HG02623 (cell line): Measurements from ENCODE around the gene HESX1.

ENCODE experiments used
- ATAC-seq: cut with Tn5 transposase; IDR thresholded peaks from one replicate; pipeline ENCODE4 v1.9.1; 2021; ENCODE audit warnings: moderate library complexity; ENCODE audit not compliant: unreplicated experiment

Gene HESX1

DNA sequence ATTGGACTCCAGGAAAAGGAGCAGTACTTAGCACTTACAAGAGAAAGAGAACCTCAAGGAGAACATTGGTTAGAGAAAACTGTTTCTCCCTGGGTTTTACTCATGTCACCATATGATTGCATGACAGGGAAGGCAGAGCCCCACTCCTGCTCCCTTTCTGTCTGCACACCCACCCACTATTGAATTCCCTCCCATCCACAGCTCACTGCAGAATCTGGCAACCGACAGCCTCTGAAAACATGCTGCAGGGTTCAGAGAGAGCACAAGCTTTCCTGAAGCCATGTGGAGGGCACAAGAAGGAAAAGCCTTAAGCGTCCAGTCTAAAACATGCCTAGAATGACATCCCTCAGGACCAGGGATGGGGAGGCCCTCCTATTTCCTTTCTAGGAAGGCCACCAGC, 31.6 kb downstream of the HESX1 start:
- ATAC-seq, result no peak

DNA sequence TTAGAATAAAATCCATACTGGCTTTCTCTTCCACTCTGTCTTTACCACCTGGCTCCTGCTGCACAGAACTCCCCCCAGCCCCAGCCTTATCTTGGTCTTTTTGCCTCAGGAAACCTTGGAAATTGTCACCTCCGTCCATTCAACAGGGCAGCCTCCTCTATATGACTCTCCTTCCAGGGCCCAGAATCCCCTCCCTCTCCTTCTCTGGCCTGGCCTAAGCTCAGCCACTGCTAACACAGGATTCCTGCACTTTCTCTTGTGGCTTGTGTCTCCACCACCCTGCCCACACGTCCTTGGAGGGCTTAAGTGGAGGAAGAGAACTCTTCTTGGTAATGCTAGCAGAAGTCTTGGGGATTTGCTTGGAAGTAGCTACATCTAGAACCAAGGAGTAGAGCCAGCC, 33.1 kb downstream of the HESX1 start:
- ATAC-seq, result no peak

DNA sequence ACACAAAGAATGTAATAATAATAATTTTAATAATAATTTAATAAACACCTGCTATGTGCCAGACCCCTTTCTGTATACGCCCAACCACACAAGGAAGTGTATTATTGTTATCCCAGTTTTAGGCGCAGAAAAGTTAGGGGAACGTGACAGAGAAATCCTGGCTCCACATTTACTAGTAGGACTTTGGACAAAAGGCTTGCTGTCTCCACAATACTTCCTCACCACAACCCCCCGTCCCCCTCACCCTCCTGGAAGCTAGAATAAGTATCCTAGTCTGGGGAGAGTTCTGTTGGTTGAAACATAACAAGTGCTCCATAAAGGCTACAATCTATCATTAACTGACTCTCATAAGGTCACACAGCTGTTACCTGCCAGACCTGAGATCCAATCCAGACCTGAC, 34.1 kb downstream of the HESX1 start:
- ATAC-seq, result no peak

DNA sequence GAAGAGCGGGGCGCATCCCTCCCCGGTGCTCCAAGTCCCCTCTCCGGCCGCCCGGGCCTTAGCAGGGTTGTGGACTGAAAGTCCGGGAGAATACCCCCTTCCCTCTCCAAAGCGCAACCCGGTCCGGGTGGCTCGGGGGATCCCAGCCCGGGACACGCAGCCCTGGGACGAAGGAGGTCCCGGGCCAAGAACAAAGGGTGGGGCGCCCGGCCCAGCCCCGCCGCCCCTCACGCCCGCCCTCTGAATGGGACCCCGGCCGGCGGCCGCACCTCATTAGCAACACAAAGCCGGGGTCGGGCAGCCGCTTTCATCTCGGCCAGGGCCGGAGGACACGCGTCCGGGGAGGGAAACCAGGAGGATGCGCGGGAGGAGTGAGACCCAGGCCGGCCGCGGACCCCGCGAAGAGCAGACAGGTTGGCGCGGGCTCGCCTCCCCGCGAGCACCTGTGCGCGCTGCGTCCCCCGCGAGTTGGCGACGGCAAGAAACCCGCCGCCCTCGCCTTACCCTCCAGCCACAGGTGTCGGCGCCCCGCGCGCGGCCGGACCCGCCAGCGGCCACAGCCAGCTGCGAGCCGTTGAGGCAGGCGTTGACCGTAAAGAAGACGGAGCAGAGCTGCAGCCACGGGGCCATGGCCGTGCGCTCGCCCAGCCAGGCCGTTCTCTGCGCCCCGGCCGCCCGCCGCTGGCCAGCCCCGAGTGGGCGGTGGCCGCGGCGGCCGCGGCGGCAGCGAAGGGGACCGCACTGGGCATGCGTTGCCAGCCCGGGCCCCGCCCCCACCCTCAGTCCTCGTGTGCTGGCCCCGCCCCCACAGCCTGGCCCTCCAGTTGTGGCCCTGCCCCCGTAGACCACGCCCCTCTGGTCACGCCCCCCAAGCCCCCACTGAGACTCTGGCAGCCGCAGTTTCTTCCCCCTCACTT, 34.9 kb downstream of the HESX1 start, which contains the start of gene IL17RD:
Gene IL17RD (minus strand): TSS at position 697 of the 917 bp plus-strand sequence. CDS start 67 bp downstream, at position 630.
- ATAC-seq, result peak; percentile 46

DNA sequence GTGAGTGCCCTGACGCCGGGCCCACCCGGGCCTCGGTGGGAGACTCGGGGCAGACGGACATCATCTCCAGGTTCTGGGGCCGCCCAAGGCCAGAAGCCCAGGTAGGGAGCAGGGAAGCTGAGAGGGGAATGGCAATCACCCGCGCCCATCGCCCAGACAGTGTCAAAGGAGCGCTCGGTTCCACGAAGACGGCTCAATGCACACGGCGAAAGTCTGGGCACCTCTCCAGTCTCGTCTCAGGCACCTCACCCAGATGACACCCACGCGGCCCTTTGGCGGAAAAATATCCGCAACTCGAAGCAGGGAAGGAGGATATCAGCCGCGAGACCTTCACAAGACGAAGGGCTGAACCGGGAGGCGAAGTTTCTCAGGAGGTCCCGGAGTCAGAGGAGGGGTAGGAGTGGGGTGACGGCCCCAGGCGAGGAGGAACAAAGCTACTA, 35.5 kb downstream of the HESX1 start:
- ATAC-seq, result no peak

DNA sequence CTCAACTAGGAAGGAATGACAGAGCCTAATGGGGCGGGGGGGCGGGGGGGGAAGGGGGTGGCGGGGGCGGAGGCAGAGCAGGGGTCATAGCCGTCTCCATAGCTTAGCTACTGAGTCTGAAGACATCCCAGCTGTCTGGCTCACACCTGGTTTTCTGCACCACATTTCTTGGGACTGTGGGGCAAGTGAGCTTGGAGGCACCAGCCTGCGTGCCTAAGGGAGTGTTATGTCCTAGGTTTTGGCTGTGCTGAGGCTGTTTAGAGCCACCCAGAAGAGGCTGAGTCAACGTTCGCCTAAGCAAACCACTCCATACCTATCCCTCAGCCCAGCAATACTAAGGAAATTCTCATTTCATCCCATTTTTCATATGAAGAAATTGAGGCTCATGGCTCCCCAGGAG, 36.0 kb downstream of the HESX1 start:
- ATAC-seq, result no peak

DNA sequence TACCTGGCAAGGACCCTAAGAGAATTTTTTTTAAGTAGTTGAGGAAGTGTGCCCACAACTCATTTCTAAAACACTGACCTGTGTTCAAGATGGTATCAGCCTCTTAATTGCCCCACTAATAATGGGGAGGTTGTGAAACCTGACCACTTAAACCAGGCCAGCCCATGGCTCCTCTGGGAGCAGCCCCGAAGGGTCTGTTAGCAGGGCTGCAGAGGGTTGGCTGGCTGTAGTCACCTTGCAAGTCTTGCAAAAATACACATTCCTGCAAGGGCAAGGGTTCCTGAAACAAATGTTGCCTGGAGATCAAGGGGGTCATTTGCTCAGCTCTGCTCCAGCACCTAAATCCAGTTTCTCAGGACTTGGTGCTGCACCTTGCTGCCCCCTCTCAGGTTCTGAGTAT, 37.9 kb downstream of the HESX1 start:
- no peak for ATAC-seq

DNA sequence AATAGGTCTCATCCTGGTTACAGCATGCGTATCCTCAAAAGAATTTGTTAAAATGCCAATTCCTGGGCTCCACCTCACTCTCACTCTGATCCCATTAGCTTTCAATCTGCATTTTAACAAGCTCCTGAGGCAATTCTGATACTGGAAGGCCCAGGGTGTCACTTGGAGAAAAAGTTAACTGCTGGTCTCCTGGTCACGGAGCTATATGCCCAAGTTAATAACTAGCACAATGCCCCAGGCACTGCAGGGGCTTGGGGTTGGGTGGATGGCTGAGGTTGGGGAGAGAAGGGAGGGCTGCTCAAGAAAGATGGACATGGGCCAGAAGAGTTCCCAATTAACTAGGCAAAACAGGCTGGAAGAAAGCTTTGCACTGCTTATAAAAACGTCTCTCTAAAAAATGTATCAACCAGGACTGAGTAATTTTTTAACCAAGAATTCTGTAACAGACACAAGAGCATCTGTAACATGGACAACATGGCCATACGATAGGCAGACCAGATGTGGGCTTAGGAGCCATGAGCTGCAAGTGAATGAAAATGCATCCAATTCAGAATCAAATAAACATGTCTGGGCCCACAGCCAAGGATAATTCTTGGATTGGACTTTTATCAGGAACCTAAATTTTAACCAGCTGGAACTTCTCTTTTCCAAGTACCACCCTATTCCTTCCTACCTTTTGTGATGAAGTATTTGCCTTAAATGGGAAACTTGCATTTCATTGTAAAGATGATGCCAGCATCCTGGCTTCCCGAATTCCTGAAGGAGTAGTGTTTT, 38.8 kb downstream of the HESX1 start:
- no peak for ATAC-seq

DNA sequence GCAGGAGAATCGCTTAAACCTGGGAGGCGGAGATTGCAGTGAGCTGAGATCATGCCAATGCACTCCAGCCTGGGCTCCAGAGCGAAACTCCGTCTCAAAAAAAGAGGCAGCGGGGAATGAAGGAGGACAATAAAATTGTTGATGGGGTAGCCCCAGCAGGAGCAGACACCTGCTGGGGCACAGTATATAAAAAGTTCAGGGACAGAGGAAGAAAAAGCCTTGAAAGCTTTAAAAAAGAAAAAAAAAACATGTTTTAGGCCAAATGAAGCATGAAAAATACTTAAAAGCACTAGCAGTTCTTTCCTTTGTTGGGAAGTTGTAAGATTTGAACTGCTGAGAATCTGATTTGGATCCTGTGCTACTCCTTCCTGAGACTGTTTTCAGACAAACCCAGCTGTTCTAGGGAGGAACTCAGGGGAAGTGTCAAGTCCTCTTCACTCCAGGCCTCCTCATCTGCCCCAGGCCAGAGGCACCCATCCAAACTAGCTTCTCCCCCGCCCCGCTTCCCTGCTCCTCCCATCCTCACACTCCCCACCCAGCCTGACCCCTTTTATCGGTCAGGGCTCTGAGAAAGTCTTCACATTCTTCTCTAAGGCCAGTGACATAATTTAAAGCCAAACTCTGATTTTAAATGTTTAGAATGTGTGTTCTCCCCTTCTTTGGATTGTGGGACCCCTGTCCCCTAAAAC, 39.6 kb downstream of the HESX1 start:
- ATAC-seq, result no peak

DNA sequence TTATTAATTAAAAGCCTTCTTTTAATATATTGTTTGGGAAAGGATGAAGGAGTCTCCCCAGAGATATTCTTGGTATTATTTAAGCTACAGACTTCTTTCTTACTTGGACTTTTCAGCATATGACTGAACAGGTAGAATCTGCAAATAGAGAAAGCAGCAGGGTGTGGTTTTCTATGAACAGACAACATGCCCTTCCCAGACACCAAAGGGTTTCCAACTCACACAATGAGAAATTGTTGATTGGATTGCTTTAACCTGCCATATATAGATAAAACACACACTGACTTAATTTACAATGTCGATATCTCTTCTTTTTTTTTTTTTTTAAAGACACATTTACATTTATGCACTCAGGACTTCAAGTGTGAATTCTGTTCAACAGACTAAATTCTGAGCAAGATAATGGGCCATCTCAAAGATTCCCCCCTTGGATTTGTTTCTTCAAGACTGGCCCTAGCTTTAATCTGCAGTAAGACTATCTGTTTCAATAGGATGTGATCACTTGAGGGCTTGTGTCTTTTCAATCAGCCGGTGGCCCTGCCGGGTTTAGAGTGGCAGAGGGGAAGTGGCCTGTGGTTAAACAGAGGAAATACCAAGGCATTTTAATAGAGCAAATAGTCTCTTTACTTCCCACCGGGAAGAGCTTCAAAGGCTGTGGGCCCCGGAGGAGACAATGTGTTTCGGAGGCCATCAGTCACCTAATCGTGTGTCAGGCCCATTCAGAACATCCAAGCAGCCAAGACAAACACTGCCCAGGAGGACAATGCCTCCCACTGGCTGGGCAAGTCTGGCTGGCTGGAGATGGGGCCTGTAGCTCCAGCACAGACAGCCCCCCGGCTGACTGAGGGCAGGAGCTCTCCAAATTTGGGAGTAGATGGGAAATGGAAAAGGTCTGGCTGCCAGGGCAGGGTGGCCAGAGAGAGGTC, 40.7 kb downstream of the HESX1 start:
- ATAC-seq, result no peak

DNA sequence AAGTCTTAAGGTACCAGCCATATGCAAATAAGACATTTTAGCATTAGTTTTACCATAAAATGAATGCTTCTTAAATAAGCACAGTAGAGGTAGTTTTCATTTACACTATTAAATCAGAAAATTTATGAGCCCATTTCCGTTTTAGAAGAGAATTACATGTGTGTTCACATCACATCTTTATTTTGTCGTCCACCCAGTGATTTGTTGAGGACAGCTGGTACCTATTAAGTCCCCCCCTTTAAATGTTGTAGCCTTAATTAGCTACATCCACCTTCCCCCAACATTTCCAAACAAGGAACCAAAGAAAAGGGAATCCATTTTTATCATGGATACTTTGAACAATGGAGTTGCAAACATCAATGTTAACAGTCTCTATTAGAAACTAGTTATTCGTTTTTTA, 41.5 kb downstream of the HESX1 start:
- ATAC-seq, result no peak

DNA sequence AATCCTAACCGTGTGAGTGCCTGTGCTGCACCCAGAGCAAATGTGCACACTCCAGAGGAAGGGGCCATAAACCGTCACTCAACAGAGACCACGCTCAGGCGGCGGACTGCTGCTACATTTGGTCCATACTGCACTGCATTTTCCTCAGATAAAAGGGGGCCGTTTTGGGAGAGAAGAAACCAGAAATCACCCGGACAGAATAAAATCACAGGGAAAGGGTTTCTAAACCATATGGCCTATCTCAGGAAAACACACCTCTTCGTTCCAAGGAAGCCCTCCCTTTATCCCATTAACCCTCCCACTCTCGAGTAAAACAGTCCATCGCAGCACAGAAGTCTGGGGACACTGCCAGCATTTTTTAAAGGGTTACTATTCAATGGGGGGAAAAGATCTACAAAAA, 42.2 kb downstream of the HESX1 start:
- ATAC-seq, result no peak

DNA sequence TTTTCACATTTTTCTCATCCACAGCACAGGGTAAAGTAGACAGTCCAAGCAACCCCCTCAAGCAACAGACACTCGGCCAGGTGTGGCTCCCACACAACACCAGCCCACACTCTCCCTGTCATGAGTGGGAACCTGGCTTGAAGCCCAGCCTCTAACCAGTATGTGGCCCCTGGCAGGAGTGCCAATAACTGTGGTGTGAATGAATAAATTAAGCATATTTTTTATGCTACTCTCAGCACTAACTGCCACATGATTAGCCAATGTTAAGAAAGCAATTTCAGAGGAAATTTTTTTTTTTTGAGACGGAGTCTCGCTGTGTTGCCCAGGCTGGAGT, 44.5 kb downstream of the HESX1 start:
- no peak for ATAC-seq

DNA sequence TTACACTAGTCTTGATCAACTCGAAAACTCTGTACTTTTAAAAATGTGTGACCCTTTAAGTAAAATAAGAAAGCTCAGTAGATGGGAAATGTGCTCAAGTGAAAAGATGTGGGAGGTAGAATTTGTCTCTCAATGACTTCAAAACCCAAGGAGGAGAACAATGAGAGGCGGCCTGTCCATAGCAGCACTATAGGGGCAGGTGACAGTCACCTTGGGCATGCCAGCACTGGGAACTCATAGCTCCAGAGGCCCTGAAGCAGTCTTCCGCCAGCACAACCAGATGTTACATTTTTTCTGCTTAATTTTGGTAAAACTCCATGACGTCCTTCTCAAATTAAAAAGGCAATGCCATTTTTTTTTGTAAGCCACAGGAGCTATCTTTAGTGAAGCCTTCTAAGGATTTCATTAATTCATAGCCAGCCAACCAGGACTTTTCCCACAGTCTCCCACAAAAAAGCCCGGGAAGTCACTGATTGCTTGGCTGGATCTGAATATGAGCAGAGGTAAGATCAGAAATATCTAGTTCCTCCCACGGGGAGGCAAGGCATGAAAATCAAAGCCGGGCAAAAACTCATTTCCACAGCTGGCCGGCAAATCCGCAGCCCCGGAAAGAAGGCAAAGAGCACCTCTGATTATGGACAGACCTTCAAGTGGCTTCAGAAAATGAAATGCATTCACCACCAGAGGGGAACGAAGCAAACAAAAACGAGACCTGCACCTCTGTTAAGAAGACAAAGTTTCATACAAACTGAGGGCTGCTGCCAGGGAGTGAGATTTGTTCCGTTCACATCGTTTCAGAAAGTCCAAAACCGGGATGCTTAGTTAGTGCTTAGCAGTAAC, 45.1 kb downstream of the HESX1 start:
- ATAC-seq, result no peak

DNA sequence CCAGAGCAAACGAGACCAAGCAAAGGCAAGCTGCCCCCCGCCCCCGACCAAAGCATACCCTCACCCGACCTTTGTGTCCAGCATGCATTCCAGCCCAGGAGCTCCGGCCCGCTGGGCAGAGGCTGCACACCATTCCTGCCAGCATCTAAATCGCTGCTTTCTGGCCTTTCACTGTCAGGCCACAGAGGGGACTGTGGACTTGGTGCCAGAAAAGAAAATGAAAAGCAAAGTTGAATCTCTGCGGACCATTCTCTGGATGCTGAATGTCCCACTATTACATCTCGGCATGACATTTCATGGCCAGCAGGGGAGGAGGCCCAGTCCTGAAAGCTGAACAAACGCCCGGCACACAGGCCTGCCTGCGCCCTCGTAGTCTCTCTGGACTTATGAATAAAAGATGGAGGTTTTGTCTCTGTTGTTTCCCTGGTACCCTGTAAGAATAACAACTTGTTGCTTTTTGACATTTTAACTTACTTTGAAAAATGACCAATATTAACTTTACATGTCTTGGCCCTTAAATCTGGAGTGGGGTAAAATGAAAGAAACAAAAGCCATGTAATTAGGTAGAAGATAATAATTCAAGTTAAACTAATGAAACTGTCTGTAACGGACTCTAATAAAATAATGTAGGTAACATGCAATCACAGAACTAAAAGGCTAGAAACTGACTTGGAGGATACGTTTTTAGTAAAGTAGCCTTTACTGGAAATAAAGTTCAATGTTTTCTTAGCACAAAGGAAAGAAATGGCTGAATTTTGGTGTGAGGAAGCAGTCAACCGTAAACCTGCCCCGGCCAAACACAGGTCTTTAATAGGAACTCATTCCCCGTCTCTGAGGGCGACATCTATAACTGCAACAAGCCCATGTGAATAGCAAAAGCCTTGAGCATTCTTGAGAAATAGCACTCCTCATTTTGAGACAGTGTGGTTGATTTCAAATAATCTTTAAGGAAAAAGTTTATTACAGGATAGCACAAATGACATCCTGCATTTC, 47.3 kb downstream of the HESX1 start:
- ATAC-seq, result no peak

DNA sequence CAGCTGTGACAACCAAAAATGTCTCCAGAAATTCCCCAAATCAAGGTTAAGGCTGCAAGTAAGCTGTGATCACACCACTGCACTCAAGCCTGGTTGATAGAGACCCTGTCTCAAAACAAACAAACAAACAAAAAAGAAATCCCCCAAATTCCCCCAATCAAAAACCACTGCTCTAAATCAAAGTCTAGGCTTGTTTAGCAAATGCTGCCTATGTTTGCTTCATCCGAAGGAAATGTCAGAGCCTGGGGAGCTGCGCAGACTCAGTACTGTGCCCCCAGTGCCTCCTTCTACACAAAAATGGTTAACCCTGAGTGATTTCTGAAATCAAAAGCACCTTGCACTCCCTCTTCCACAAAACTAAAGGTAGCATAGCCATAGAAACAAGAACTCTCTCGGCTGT, 48.0 kb downstream of the HESX1 start:
- ATAC-seq, result no peak

DNA sequence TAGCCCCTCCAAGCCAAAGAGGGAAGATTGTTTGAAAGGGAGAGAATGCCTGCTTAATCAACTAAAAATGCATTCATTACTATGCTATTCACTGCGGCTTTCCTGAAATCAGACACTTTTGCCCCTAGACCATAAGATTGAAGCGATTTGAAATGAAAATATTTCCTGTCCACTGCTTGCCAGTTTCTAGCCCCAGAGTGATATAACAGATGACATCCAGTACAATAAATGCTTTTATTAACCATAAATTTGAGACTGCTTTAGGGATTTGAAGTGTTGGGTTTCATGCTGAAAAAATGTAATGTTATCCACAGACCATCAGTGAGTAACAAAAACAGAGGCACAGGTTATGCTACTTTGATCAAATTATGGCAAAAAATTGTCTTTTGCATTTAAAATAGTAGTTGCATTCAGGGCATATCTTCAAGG, 48.7 kb downstream of the HESX1 start:
- ATAC-seq, result no peak

DNA sequence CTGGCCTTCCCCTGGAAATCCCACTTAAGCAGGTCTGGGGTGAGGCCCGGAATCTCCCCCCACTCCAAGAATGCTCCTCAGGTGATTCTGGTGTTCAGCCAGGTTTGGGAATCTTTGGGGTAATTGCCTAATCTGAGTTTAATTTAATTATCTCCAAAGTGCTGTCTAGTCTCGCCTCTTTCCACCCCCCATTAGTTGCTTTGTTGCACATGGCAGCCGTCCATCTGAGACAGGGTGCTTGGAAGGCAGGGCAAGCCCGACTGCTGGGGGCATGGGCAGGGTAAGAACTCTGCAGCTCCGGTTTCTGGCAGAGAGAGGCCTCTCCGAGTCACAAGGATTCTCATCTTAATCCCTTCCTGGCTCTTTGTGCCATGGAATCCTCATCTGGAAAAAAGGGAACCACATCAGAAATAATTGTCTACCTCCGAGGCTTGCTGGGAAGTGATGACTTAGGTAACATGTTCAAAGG, 49.6 kb downstream of the HESX1 start:
- no peak for ATAC-seq
